ENCODE measurements around the gene UBTF. TPM values are rescaled to one million over a fixed set of nuclear protein-coding genes. Genes with fewer than 3 reads are reported as not detected.
A peak's percentile ranks its signal among the peaks of the same experiment; 100 is the strongest.

The UBTF gene
- total RNA-seq, 8 experiments from 2014 or later: 34.4 to 94.0 (median 55.9) TPM

DNA sequence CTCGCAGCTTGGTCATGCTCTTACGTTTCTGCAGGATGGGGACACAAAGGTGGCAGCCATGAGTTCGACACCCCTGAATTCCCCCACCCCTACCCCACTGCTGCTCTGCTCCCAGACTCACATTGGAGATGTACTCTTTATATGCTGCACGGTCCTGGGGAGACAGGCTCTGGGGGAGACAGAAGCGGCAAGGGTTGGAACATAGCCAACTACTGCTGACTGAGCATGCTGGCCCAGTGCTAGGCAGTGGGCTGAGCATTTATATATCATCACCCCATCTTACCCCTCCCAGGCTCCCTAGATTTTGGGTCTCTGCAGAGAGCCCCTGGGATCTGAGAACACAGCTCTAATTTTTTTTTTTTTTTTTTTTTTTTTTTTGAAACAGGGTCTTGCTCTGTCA, 11.7 kb downstream of the UBTF start:
- H3K4me1 ChIP-seq (replicated peaks in 1 of 2): peaks cover 6 to 14% of the 10 kb centered on the region in 2 donors
- no peak for ATAC-seq (replicated peaks in 6 of 8)
- H3K4me3 ChIP-seq: no peak overlapping the region
- 83 to 100% (median 100%) methylated on average over 1 of the region's 5 CpGs; no CpG with 5 or more reads in 6 of the 10 experiments for WGBS, 10 experiments
- H3K27ac ChIP-seq: no peak overlapping the region
- in situ Hi-C loops (cut with MboI; ENCODE audit: low pct_unique_long_range_greater_than_20kb in 2 of 9, low sequenced_read_pairs in 9 of 9, unreplicated experiment in 9 of 9): loop anchor here in 3 of 9 experiments (25.0 kb wide), 1 partner anchor 130 kb away; the partner anchor contains the start of gene GRN (in 3 of the 3)

DNA sequence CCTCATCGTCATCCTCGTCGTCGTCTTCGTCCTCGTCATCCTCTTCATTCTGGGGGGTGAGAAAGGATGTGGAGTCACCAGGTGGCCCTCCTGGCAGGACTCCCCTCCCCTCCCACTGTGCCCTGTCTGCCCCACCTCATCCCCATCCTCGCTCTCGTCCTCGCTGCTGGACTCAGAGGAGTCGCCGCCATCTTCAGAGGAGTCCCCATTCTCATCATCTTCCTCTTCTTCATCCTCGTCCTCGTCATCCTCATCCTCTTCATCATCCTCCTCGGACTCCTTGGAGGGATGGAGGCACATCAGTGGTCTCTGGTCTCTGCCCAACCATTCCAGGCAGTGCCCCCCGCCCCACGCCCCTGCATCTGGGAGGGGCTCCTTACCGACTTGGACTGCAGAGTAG, 12.2 kb downstream of the UBTF start:
- Histone ChIP-seq H3K4me1 (replicated peaks in 1 of 2) (peaks cover 6 to 10% of the 10 kb centered on the region in 2 donors), H3K27ac (no peak overlapping the region), H3K4me3 (no peak overlapping the region)
- ATAC-seq (replicated peaks in 6 of 8): no peak
- WGBS, 10 experiments: 87% methylated on average over 3 of the region's 17 CpGs; no CpG with 5 or more reads in 9 of the 10 experiments
- in situ Hi-C loops (cut with MboI; ENCODE audit: low pct_unique_long_range_greater_than_20kb in 2 of 9, low sequenced_read_pairs in 9 of 9, unreplicated experiment in 9 of 9): loop anchor here in 3 of 9 experiments (25.0 kb wide), 1 partner anchor 130 kb away; the partner anchor contains the start of gene GRN (in 3 of the 3)

GRCh38 chr17:44206825-44207155, 12.7 kb downstream of the UBTF start:
- in situ Hi-C loops (cut with MboI; ENCODE audit: low pct_unique_long_range_greater_than_20kb in 2 of 9, low sequenced_read_pairs in 9 of 9, unreplicated experiment in 9 of 9): loop anchor here in 3 of 9 experiments (25.0 kb wide), 1 partner anchor 131 kb away; the partner anchor contains the start of gene GRN (in 3 of the 3)
- H3K4me1 ChIP-seq (replicated peaks in 1 of 2): peaks cover 6 to 7% of the 10 kb centered on the region in 2 donors
- H3K4me3 ChIP-seq: no peak overlapping the region
- ATAC-seq (replicated peaks in 6 of 8): no peak
- WGBS, 10 experiments: 96% methylated on average over 4 of the region's 6 CpGs; no CpG with 5 or more reads in 9 of the 10 experiments
- H3K27ac ChIP-seq: no peak overlapping the region

DNA sequence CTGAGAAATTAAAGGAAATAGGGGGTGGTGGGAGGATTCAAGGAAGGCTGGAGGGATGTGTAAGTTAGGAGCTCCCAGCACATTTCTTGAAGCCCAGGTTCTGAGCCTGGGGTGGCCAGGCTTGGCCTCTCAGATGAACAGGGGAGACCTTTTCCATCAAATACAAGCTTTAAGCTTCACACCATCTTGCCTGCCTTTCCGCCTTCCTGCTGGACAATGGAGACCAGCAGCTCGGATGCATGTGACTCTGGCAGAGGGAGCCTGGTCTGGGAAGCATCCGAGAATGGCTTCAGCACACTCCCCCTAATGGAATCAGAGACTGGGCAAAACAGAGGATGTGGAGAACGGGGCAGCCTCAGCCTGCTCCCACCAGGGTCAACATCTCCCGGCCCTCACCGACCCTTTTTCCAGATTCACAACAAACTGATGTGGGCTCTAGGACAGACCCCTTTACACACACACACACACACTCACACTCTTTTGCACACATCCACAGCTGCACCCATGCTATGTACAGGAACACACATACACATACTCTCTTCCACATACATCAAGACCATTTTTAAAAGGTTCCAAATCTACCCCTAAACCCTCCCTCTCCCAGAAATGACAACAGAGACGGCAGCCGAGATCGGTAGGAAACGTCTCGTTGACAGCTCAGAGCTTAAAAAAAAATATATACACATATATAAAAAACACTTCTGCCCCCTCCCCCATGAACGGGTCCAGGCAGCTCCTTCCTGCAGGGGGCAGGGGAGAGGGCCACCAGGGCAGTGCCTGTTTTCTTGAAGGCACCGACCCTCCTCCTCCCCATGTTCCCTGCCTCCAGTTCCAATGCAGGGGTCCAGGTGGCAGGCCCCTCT, 13.3 kb downstream of the UBTF start:
- no peak overlapping the region for H3K4me3 ChIP-seq
- ATAC-seq (replicated peaks in 6 of 8): no peak
- 39 to 100% (median 62%) methylated on average over 1 to 7 of the region's 13 CpGs; no CpG with 5 or more reads in 4 of the 10 experiments for WGBS, 10 experiments
- in situ Hi-C loops (cut with MboI; ENCODE audit: low pct_unique_long_range_greater_than_20kb in 2 of 9, low sequenced_read_pairs in 9 of 9, unreplicated experiment in 9 of 9): loop anchor here in 3 of 9 experiments (25.0 kb wide), 1 partner anchor 131 kb away; the partner anchor contains the start of gene GRN (in 3 of the 3)
- peaks cover 4 to 7% of the 10 kb centered on the region in 2 donors for H3K4me1 ChIP-seq (replicated peaks in 1 of 2)
- no peak overlapping the region for H3K27ac ChIP-seq

DNA sequence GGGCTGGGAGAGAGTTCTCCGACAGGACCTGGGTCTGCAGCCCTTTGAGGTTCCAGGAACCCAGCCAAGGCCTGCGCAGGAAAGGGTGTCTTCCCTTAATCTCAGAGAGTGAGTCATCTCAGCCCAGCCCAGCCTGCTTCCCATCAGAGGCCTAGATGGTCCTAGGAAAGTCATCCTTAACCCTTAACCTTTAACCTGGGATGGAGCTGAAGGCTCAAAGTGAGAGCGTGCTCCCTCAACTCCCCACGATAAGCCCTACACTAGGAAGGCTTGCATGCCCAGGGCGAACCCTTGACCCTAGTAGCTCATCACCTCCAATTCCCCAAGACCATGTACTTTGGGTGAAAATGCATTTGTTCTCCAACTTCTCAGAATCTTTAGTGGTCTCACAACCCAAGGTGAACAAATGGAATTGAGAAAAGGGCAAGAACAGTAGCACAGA, 15.0 kb downstream of the UBTF start:
- WGBS, 10 experiments: 0 to 92% (median 76%) methylated on average over 1 to 5 of the region's 5 CpGs; no CpG with 5 or more reads in 3 of the 10 experiments
- Histone ChIP-seq H3K27ac (no peak overlapping the region), H3K4me1 (replicated peaks in 1 of 2) (peaks cover 5% of the 10 kb centered on the region in 2 donors), H3K4me3 (no peak overlapping the region)
- in situ Hi-C loops (cut with MboI; ENCODE audit: low pct_unique_long_range_greater_than_20kb in 2 of 9, low sequenced_read_pairs in 9 of 9, unreplicated experiment in 9 of 9): loop anchor here in 3 of 9 experiments (25.0 kb wide), 1 partner anchor 133 kb away; the partner anchor contains the start of gene GRN (in 3 of the 3)
- peak in 2 of 8 experiments; percentile 11 to 12 for ATAC-seq (replicated peaks in 6 of 8)

DNA sequence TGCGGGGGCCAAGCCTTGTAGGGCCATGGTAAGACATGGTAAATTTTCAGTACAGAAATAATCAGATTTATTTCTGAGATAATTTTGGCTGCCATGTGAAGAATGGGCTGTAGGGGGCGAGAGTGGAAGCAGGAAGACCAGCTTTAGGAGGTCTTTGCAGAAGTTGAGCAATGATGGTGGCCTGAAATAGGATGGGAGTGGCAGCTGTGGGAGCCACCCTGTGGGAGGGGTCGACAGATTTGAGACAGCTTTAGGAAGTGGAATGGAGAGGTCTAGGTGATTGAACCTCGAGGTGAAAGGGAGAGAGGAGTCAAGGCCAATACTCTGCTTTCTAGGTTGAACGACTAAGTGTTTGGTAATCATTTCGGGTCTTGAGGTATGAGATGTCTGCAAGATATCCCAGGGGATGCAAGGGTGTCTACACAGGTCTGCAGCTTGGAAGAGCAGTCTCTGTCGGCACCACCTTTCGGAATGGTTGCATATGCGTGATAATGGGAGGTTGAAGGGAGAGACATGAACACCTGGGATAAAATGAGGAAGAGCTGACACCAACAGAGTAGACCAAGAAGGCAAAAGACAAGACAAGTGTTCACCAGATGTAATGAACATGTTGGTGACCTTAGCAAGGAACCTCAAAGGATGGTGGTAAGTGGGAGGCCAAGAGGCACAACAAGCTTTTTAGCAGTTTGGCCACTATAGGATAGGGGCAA, 15.6 kb downstream of the UBTF start:
- WGBS, 10 experiments: 28 to 80% (median 43%) methylated on average over 1 to 9 of the region's 9 CpGs
- ATAC-seq (replicated peaks in 6 of 8): peak in 2 of 8 experiments; percentile 0
- H3K4me1 ChIP-seq (replicated peaks in 1 of 2): peaks cover 5% of the 10 kb centered on the region in 2 donors
- in situ Hi-C loops (cut with MboI; ENCODE audit: low pct_unique_long_range_greater_than_20kb in 2 of 9, low sequenced_read_pairs in 9 of 9, unreplicated experiment in 9 of 9): loop anchor here in 3 of 9 experiments (25.0 kb wide), 1 partner anchor 133 kb away; the partner anchor contains the start of gene GRN (in 3 of the 3)
- no peak overlapping the region for H3K27ac ChIP-seq
- H3K4me3 ChIP-seq: no peak overlapping the region

DNA sequence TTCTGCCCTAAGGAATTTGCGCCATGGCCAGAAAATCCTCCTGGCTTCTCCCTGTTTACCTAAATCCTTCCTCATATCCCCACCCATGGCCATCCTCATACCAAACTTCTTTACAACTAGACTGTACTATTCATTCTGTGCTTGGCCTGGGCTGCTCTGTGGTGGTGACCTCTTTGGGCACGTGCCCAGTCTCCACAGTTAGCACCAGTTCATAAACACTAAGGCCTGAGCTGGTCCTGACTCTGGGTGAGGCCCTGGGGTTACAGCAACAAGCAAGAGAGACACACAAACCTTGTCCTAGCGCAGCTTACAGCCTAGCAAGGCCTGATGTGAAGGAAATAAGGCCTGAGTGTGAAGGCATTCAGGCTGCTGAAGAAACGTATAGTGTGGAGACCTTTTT, 16.7 kb downstream of the UBTF start:
- no peak for ATAC-seq (replicated peaks in 6 of 8)
- in situ Hi-C loops (cut with MboI; ENCODE audit: low pct_unique_long_range_greater_than_20kb in 2 of 9, low sequenced_read_pairs in 9 of 9, unreplicated experiment in 9 of 9): loop anchor here in 3 of 9 experiments (25.0 kb wide), 1 partner anchor 135 kb away; the partner anchor contains the start of gene GRN (in 3 of the 3)
- Histone ChIP-seq H3K4me1 (replicated peaks in 1 of 2) (peaks cover 11 to 12% of the 10 kb centered on the region in 2 donors), H3K27ac (no peak overlapping the region), H3K4me3 (no peak overlapping the region)
- 60 to 100% (median 80%) methylated on average over 1 to 4 of the region's 4 CpGs; no CpG with 5 or more reads in 2 of the 10 experiments for whole genome bisulfite sequencing, 10 experiments

DNA sequence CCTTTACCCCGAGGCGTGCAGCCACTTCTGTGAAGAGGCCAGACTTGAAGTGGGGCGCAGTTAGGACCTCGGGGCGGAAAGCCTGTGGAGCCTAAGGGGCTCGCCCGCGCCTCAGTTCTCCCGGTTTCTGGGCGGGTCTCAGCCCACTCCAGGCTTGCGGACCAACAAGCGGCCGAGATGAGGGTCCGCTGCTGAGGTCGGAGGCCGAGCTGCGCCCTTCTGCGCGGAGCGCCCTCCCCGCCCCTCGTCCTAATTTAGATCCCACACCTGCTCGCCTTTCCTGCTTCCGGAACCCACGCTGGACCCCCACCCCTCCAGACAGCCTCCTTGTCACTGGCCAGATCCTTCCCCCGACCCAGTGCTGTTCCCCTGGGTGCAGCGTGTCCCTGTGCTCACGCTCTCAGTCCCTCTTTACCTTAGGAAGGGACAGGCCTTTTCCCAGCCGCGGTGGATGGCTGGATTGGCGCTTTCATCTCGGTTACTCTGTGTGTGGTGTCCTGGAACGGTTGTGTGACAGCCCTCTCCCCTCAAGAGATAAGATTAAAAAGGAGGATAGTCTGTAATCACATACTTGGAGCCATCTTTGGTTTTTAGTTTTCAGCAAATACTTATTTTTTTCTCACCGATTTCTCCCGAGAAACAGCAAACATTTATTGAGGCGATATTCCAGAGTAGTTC, 18.9 kb downstream of the UBTF start:
- Histone ChIP-seq H3K27ac (peak overlapping the region; percentile 93 to 97), H3K4me3 (peak overlapping the region; percentile 70 to 99 (median 86)), H3K4me1 (replicated peaks in 1 of 2) (peaks cover 15 to 16% of the 10 kb centered on the region in 2 donors)
- in situ Hi-C loops (cut with MboI; ENCODE audit: low pct_unique_long_range_greater_than_20kb in 2 of 9, low sequenced_read_pairs in 9 of 9, unreplicated experiment in 9 of 9): loop anchor here in 3 of 9 experiments (25.0 kb wide), 1 partner anchor 137 kb away; the partner anchor contains the start of gene GRN (in 3 of the 3)
- ATAC-seq (replicated peaks in 6 of 8): peak in 6 of 8 experiments; percentile 22 to 52 (median 46)
- WGBS, 10 experiments: 15 to 56% (median 28%) methylated on average over 1 to 7 of the region's 36 CpGs; no CpG with 5 or more reads in 3 of the 10 experiments

DNA sequence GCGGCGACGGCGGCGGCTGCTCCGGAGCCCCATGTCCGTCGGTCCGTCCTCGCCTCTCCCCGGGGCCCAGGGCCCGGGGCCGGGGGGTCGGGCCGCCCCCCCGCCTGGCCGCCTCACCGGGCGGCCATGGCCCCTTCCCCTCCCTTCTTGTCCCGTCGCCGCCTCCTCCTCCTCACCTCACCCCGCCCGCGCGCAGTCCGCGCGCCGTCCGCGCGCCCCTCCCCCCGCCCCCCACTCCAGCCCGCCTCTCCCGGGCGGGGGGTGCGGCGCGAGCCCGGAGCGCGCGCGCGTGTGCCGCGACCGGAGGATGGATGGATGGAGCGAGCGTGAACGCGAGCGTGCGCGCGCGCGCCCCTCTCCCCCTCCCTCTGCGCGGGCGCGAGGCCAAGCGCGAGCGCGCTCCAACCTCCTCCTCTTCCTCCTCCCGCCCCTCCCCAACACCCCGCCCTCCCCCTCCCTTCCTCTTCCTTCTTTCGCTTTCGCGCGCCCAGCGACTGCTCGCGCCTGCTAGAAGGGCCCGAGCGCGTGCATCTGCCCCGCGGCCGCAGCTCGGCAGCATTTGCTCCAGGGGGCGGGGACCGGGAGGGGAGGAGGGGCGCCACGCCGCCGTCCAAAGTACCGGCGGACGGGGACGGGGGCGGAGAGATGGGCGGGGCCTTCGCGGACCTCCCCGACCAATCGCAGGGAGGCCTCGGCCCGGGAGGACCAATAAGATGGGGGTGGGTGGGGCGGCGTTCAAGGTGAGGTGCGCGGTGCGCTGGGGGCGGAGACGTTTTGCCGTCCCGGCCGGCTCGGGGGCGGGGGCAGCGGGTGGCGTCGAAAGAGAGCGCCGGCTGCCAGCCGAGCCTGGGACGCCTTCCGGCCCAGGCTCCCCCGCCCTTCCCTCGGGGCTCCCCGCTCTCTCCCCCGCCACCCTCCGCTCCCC, 19.7 kb downstream of the UBTF start, which contains the start of gene ATXN7L3:
ATXN7L3 (minus strand) TSS at position 332 of the 925 bp plus-strand sequence. CDS start 1,814 bp downstream, outside the sequence.
- no CpG with 5 or more reads among the region's 126 CpGs for WGBS, 10 experiments
- Histone ChIP-seq H3K27ac (peak within 1 kb of the TSS; percentile 97 to 98), H3K4me3 (peak within 1 kb of the TSS; percentile 70 to 99 (median 86)), H3K4me1 (replicated peaks in 1 of 2) (peaks cover 15 to 16% of the 10 kb centered on the region in 2 donors)
- in situ Hi-C loops (cut with MboI; ENCODE audit: low pct_unique_long_range_greater_than_20kb in 2 of 9, low sequenced_read_pairs in 9 of 9, unreplicated experiment in 9 of 9): loop anchor here in 3 of 9 experiments (25.0 kb wide), 1 partner anchor 137 kb away; the partner anchor contains the start of gene GRN (in 3 of the 3)
- peak; percentile 64 to 85 (median 78) for ATAC-seq (replicated peaks in 6 of 8)

GRCh38 chr17:44198721-44199552, 20.5 kb downstream of the UBTF start:
- Histone ChIP-seq H3K4me3 (peak overlapping the region; percentile 70 to 99 (median 86)), H3K4me1 (replicated peaks in 1 of 2) (peaks cover 15 to 16% of the 10 kb centered on the region in 2 donors), H3K27ac (peak overlapping the region; percentile 97 to 98)
- WGBS, 10 experiments: 0% methylated on average over 1 to 3 of the region's 68 CpGs; no CpG with 5 or more reads in 7 of the 10 experiments
- in situ Hi-C loops (cut with MboI; ENCODE audit: low pct_unique_long_range_greater_than_20kb in 2 of 9, low sequenced_read_pairs in 9 of 9, unreplicated experiment in 9 of 9): no loop called here
- peak; percentile 6 to 26 (median 16) for ATAC-seq (replicated peaks in 6 of 8)
